ENCODE results near the gene HNRNPCL4.
"Not testable (repeated sequence)": the region's sequence is repeated elsewhere in the genome, so short reads cannot be mapped to it uniquely, and the experiment has no call there.

Gene HNRNPCL4

DNA sequence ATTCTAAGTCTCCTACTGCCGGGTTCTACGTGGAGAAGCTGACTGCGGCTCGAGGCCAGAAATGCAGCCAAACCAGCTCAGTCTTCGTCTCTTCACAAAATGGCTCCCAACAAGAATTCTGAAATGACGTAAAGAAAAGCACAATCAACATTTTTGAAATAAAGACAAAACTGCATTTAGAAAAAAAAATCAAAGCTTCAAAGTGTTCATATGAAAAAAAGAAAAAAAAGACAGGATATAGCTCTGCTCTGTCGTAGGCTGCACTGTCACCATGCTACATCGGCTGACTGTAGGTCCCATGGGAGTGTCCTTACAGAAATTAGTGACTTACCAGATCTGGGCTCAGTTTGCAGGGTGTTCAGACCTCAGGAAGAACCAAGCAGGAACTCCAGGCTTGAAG, at the start of gene HNRNPCL4:
HNRNPCL4 (minus strand) TSS at position 101 of the 400 bp plus-strand sequence. CDS start 164 bp downstream, outside the sequence.
- DNase-seq, result not testable (repeated sequence)

DNA sequence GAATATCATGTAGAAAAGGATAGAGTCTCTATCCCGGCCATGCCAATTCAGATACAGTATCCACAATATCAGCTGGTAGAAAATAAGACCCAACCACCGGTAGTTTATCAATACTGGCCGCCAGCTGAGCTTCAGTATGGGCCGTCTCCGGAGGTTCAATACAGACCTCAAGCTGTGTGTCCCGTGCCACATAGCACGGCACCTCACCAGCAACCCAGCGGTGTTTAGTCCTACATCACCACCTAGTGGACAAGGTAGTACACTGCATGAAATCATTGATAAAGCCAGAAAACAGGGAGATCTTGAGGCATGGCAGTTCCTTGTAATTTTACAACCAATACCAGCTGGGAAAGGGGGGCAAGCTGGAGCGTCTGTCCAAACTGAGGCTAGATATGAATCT, 43.3 kb upstream of the HNRNPCL4 start:
- not testable (repeated sequence) for DNase-seq

DNA sequence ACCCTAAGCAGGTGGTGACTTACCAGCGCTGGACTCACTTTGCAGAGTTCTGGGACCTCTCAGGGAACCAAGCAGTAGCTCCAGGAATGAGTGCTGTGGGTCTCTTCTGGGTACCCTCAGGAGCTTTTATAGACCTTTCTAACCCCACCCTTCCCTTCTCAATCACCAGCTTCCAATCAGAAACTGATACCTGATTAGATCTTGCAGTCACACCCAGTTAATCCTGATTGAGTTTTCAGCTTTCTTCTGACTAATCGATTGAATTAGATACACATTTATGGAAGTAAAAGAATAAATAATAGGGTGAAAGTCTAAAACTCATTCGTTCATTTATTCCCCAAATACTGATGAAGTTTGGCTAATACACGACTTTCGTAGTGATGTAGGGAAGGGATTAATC, 35.9 kb upstream of the HNRNPCL4 start, which contains the start of gene PRAMEF13:
PRAMEF13 (minus strand) TSS at position 101 of the 400 bp plus-strand sequence. CDS start 1,820 bp downstream, outside the sequence.
- not testable (repeated sequence) for DNase-seq

DNA sequence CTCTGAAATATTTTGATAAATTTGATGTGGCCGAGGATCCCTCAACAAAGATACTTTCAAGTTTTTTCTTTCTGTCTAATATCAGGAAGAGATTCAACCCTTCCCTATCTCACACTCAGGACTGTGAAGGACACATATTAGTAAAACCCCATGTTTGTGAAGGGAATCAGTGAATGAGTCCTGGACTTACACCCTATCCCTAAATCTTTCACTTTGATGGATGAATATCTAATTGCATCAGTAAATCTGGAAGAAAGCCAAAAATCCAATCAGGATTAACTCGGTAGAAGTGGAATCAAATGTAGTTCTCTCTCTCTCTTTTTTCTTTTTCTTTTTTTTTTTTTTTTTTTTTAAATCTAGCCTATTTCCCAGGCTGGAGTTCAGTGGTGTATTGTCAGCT, 6.1 kb upstream of the HNRNPCL4 start, which contains the start of gene PRAMEF9:
PRAMEF9 (plus strand) TSS at position 301 of the 400 bp plus-strand sequence. CDS start 3,433 bp downstream, outside the sequence.
- DNase-seq, result not testable (repeated sequence)

DNA sequence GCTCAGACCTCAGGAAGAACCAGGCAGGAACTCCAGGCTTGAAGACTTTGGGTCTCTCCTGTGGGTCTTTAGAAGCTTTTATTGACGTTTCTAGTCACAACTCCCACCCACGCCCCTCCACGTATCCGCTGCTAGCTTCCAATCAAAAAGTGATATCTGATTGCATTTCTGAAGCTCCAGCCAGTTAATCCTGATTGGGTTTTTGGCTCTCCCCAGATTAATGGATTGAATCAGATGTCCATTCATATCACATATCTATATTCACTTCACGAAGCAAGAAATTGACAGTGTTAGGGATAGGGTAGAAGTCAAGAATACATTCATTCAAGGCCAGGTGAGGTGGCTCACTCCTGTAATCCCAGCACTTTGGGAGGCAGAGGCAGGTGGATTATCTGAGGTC, 9.5 kb downstream of the HNRNPCL4 start, which contains the start of gene PRAMEF26:
PRAMEF26 (minus strand) TSS at position 101 of the 400 bp plus-strand sequence. CDS start 2,914 bp downstream, outside the sequence.
- DNase-seq, result not testable (repeated sequence)

DNA sequence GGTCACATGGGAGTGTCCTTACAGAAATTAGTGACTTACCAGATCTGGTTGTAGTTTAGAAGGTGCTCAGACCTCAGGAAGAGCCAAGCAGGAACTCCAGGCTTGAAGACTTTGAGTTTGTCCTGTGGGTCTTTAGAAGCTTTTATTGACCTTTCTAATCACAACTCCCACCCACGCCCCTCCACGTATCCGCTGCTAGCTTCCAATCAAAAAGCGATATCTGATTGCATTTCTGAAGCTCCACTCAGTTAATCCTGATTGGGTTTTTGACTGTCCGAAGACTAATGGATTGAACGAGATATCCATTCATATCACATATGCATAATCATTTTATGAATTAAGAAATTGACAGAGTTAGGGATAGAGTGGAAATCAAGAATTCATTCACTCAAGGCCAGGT, 48.7 kb downstream of the HNRNPCL4 start, which contains the start of gene HNRNPCL2:
HNRNPCL2 (minus strand) TSS at position 101 of the 400 bp plus-strand sequence. CDS start 454 bp downstream, outside the sequence.
- not testable (repeated sequence) for DNase-seq
